NCI-H82 treated with DMSO at 0.1 percent for 48 hours (cell line): ENCODE results near the gene ATP10A.
"Not testable (repeated sequence)": the region's sequence is repeated elsewhere in the genome, so short reads cannot be mapped to it uniquely, and the experiment has no call there.

Experiments
- DNase-seq: peaks from one replicate; lab custom pipeline; 2025; ENCODE audit not compliant: unreplicated experiment; lab: John Stamatoyannopoulos, UW

ATP10A gene

DNA sequence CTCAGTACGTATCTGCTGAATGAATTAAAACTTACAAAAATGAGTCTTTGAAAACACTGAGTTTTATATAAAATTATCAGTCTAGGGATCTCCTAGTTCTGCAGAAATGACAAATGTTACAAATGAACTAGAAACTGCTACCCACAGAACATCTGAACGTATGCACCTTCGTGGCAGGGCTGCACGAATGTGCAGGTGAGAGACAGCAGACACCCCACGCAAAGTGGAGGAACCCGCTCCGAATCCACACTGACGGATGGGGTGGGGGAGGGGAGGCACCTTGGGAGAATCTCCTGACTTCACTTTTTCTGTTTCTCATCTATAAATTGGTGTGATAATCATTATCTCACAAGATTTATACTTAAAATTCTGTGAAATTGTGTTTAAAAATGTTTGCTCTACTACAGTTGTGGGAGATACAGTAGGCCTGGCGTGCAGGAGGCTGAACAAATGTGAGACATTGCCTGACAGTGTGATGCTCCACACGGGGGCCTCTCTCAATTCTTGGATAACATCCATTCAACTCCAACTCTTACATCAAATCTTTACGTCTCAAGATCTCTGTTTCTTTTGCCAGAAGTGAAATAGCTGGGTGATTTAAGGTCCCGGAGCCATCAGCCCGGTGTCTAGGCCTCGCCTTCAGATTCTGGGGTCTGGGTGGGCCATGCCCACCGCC, 86.9 kb downstream of the ATP10A start:
- DNase-seq: no peak

DNA sequence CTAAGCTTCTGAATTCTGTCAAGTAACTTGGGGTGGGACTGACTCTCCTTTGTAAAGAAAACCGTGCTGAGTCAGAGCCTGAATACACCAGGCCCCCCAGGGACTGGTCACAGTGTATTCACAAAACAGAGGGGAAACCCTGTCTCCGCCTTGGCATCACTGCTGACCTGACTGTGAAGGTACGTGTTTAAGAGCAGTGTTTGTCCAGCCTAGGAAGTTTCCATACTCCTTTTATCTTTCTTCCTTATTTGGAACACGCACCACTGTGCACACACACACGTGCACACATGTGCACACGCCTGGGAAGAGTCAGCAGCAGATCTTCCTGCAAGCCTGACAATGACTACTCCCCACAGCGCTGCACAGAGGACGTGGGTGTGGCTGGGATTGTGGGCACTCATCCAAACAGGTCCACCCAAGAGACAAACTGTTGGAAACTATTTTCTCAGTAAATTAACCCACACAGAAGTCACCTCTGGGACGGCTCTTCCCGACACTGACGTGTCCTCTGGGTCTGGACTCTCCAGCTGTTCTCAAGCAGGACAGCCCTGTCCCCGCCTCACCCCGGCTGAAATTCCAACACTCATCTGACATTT, 87.7 kb downstream of the ATP10A start:
- DNase-seq: no peak

DNA sequence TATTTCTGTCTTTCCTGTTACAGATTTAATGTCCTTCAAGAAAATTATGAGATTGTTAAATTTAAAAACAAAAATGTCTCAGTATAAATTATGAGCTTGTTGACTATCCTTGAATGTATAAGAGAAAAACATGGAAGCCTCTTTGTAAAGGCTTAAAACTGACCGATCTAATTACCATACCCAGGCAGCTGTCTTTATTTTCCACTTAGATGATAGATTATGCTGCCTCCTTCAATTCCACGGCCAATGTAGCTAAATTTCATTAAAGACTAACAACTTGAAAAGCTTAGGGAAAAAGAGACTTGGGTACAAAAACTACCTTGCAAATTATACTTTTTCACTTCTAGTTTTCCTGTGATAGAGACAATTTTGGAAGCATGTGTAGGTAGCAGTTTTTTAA, 88.3 kb downstream of the ATP10A start:
- peak; percentile 63 for DNase-seq

DNA sequence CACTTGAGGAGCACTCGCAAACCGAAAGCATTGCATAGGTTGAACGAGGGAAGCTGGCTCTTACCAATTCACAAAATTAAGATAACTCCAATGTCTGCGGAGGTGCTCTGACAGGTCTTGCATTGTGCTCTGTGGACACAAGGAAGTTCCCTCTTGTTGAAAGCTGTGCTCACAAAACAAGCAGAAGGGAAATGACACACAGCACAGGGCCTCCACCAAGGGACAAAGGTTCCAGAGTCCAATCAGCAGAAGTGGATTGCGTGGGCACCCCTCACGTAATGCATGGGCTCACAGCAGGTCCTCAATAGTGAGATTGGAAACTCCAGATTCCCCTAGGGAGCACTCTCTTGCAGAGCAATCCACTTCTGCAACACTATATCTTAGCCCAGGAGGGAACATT, 89.9 kb downstream of the ATP10A start:
- DNase-seq: no peak

DNA sequence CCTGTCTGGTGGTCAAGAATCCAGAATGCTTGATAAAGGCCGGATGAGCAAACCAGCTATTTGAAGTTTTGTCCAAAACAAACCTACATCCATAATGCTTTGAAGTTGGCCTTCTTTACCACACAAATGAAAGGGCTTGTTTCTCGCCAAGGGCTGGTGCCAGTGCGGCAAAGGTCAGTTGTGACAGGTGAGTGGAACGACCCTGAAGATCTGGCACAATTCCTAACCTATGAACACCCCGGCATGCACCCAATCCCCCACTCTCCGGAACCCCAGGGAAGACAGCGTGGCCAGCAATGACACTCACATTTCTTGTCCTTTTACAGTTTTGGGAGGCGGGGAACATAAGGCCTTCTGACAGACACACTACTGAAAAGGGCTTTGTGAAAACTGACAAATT, 90.6 kb downstream of the ATP10A start:
- no peak for DNase-seq

DNA sequence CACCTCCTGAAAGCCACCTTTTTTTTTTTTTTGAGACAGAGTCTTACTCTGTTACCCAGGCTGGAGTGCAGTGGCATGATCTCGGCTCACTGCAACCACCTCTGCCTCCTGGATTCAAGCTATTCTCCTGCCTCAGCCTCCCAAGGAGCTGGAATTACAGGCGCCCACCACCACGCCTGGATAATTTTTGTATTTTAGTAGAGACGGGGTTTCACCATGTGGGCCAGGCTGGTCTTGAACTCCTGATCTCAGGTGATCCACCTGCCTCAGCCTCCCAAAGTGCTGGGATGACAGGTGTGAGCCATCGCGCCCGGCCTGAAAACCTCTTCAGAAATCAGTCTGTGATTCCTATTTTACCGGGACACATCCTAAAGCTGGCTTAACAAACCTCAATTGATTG, 91.4 kb downstream of the ATP10A start:
- DNase-seq: not testable (repeated sequence)

DNA sequence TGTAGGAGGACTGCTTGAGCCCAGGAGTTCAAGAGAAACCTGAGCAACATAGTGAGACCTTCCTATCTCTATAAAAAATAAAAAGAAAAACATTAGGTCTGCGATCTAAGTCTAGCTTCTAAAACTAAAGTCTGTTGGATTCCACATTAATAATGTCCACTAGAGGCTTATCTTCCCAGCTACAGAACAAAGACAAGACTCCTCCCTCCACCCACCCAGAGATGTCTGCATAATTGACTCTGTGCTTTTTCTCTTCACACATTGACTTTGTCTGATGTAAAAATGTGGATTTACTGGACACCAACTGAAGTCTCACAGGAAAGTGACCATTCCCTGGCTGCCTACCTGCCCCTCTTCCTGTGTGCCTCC, 91.8 kb downstream of the ATP10A start:
- DNase-seq: no peak

DNA sequence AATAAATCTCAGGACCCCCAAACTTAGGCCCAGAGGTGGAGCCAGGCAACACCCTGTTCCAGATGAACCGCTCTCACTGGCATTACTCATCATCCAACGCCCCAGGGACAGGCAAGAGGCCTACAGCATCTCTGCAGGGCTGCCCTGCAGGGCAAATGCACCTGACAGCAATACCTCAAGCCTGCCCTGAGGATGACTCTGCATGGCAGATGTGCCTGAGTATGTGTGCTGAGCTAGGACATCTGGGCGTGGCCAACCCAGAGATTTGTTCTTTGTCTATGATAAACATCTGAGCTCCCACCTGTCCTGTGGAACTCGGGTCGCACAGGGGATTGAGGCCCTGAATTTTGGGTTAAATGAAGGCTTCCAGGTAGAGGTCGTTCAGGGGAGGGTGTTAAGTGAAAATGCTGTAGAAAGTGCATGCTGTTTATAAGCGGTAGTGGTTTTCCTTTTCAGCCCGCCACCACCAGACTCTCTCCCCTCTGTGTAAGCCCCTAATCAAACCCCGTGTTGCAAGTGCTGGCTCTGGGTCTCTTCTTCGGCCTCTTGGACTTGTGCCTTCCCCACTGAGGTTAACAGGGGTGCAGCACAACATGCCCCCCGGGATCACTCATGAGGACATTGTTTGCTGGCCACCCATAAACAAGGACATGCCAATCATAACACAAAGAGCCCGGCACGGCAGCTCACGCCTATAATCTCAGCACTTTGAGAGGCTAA, 92.3 kb downstream of the ATP10A start:
- no peak for DNase-seq

DNA sequence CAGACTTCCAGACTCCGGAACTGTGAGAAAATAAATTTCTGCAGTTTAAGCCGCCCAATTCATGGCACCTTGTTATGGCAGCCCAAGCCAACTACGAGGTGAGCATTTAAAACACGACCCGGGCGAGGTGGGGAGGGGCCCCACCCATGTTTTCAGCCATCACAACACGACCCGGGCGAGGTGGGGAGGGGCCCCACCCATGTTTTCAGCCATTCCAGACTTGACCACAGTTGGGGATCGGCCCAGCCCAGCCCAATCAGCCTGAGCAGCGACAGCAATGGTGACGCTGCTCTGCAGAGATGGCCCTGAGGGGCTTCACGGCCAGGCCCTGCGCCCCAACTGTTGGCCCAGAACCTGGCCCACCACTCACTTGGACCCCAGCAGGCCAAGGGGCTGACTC, 93.1 kb downstream of the ATP10A start:
- no peak for DNase-seq

DNA sequence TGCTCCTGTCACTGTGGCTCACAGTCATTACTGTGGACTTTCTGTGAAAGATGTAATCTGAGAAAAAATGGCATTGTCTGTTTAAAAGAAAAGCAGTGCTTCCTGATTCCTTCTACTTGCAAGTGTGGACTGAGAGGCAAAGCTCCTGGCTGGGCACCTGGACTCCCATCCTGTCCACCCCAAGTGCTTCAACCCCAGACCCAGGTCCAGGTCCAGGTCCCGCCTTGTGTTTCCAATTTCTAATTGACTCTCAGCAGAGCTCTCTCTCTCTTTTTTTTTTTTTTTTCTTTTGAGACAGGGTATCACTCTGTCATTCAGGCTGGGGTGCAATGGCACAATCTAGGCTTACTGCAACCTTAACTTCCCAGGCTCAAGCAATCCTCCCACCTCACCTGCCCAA, 94.9 kb downstream of the ATP10A start:
- no peak for DNase-seq

DNA sequence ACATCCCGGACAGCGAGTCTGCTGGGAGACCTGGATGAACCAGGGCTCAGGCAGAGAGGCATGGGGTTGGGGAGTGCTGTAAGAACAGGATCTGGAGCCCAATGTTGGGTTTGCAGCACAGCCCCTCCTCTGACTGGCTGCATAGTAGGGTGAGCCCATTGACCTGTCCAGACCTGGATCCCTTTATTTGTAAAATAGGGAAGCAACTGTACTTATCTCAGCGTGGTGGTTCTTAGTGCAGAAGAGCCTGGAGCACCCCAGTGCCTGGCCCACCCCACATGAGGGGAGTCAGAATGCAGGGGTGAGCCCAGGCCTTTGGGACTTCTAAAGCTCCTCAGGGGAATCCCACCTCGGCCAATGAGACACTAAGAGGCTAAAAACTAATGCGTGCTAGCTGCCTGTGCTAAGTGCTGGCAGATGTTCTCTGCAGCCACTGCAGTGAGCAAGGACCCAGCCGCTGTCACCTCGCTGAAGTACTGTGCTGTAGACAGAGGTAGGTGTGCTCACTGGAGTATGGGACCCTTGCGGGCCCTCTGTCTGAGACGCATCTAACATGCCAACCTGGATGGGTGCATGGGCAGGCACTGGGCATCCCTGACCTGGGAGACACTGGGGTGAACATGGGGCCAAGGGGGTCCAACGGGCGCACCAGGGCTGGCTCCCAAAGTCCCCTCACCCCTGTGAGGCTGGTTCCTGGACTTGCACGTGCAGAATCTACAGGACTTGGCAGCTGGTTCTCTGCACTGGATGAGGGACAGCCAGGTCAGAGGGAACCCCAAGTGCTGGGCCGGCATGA, 95.6 kb downstream of the ATP10A start:
- DNase-seq: peak; percentile 43

DNA sequence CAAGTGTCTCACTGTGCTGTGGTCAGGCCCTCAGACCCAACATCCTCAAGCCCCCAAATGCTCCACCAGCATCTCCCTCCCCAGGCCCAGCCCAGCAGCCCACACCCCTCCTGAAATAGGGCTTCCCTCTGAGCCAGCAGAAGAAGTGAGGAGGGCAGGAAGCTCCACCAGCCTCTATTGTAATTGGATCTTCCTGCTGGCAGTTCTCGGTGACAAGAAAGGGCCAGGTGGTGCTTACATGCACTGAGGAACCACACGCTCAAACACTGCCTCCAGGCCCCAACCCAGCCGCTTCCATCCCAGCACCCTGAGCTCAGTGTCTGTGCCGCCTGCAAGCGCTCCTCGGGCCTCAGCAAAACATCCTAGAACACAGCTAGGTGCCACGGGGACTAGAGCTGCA, 96.7 kb downstream of the ATP10A start:
- peak; percentile 38 for DNase-seq

DNA sequence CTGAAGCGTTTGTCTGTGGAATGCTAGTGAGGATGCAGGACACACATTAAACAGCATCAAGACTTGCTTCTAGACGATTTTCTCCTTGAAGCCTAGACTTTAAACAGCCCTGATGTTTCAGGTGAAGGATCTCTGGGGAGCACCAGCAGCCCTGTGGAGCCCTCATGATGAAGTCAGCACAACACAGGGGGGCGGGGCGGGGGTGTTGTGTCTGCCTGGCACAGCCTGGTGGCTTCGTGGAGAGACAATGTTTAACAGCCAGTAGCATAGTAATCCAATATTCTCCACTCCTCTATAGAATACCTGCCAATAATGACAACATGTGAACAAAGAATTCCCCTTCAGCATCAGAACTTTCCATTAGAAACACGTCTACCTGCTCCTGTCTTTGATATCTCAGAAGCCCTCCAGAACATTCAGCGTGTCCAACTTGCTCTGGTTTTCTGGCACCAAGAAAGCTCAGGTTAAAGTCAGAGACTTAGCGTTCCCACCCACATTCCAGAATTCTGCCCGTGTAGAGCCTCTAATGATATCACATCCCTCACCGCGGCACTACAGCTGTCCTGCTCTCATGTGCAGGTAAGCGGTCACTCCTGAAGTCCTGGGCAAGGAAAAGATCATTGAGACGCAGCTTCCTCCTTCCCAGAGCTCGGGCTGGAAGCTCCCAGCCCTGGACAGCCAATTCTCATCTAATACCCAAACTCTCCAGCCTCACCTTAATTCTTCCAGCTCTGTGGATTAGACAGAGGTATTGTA, 98.0 kb downstream of the ATP10A start:
- no peak for DNase-seq

DNA sequence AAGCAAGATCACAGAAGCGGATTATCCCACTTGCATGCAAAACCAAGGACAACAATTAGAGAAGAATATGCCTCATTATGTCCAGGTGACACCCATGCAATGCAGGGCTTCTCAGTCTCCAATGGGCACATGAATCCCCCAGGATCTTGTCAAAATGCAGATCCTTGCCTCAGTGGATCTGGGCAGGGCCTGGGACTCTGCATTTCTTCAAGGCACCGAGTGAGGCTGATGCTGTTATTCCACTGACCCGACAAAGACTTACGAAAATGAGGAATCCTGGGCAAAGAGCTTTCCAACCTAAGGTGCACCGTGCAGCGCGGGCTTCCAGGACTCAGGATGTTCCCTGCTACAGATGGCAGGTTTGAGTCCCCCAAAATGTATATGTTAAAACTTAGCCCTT, 99.2 kb downstream of the ATP10A start:
- DNase-seq: no peak

DNA sequence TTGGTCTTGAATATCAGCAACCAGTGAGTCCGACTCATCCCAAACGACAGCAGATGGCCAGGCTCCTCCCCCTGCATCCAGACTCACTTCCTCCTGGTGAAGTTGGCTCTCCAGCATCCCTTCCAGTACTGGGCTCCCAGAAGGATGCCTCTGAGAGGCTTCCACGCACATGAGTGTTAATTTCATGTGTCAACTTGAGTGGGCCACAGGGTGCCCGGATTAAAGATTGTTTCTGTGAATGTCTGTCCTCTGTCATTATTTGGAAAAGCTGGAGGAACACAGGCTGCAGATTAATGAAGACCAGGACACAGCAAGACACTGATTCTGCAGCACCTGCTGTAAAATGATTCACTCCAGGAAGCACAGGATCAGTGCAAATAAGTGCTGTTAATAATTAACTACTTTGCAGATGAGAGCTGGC, 99.8 kb downstream of the ATP10A start:
- peak; percentile 19 for DNase-seq

DNA sequence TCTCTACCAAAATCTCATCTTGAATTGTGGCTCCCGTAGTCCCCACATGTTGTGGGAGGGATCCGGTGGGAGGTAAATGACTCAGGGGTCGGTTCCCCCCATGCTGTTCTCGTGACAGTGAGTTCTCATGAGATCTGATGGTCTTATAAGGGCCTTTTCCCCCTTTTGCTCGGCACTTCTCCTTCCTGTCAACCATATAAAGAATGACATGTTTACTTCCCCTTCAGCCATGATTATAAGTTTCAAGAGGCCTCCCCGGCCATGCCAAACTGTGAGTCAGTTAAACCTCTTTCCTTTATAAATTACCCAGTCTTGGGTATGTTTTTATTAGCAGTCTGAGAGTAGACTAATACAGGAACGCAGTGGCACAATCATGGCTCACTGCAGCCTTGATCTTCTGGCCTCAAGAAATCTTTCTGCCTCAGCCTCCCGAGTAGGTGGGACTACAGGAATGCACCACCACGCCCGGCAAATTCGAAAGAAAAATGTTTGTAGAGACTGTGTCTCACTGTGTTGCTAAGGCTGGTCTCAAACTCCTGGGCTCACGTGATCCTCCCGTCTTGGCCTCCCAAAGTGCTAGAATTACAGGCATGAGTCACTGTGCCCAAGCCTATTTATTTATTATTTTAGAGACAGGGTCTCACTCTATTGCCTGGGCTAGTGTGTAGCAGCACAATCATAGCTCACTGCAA, 101.0 kb downstream of the ATP10A start:
- no peak for DNase-seq

DNA sequence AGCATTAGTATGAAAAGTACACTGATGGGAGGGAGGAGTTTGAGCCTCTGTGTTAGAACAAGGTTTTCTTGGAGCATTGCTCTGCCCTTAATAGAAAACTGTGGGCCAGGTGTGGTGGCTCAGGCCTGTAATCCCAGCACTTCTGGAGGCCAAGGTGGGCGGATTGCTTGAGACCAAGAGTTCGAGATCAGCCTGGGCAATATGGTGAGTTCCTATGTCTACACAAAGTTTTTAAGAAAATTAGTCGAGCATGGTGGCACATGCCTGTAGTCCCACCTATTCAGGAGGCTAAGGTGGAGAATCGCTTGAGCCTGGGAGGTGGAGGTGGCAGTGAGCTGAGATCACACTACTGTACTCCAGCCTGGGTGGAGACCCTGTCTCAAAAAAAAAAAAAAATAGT, 103.7 kb downstream of the ATP10A start:
- no peak for DNase-seq

DNA sequence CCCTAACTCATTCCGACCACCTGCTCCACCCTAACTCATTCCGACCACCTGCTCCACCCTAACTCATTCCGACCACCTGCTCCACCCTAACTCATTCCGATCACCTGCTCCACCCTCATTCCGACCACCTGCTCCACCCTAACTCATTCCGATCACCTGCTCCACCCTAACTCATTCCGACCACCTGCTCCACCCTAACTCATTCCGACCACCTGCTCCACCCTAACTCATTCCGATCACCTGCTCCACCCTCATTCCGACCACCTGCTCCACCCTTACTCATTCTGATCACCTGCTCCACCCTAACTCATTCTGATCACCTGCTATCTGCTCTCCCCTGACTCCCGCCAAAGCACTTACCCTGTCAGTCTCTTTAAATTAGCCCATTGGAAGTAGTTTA, 104.5 kb downstream of the ATP10A start:
- not testable (repeated sequence) for DNase-seq

DNA sequence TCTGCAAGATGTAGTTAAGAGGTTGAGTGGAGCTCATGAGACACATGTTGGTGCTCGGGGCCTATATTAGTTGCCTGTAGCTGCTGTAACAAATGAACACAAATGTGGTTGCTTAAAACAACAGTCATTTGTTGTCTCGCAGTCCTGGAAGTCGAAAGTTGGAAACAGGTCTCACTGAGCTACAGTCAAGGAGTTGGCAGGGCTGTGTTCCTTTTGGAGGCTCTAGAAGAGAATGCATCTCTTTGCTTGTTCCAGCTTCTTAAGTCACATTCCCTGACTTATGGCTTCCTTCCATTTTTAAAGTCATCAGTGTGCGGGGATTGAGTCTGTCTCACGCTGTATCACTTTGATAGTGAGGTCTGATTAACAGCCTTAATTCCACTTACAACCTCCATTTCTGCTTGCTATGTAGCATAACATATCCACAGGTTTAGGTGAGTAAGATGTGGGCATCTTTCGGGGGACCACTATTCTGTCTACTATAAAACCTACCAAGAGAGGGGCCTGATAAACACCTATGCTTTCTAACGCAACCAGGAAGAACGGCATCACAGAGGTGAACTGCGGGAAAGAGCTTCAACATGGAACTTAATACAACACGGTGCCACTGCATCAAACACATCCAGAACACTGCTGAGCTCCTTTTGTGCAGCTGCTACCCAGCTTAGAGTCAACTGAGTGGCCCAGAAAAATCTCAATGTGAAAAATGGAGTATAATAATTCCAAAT, 119.4 kb downstream of the ATP10A start:
- DNase-seq: no peak
